Fibroblast of pulmonary artery (primary cell): ENCODE measurements around the gene APIP.

ENCODE experiments used
- DNase-seq: peaks from one replicate; pipeline ENCODE4 v3.0.0-alpha.2; 2010; ENCODE audit warnings: low read depth
- H3K4me3 ChIP-seq: replicated peaks from 2 replicates; pipeline ENCODE4 v1.5.1; 2011; ENCODE audit warnings: low read depth, mild to moderate bottlenecking, control low read depth, low read length, moderate library complexity
- CTCF ChIP-seq: IDR thresholded peaks from 2 replicates; pipeline ENCODE4 v1.5.1; 2011; ENCODE audit warnings: mild to moderate bottlenecking, control low read depth, low read length, inconsistent platforms; ENCODE audit errors: missing control alignments

The APIP gene

DNA sequence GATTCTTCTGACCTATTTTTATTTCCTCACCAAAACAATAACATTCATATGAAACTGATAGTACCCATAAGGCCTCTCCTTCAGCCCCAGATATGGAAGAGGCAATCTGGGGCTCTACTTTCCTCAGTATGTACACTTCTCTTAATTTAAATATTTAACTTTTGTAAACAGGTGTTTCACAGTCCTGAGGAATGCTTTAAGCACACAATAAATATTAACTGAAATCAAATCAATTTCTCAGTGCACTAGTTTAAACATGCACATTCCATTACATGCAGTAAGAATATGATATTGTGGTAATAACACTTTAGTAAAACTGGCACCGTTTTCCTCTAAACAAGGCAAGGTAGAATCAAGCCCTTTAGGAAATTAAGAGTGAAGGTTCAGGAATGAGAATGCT is 28.9 kb downstream of the APIP start:
- TF ChIP-seq CTCF = no peak
- DNase-seq = no peak
- H3K4me3 ChIP-seq = no peak overlapping the region

DNA sequence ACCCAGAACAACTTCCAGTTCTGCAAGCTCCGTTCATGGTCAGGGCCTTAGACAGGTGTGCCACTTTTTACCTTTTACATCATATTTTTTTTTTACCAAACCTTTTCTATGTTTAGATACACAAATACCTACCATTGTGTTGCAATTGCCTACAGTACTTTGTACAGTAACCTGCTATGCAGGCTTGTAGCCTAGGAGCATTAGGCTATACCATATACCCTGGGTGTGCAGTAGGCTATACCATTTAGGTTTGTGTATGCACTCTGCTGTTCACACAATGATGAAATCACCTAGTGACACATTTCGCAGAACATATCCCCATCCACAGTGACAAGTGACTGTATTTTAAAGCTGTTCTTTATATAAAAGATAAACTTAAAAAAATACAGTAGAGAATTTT is 29.6 kb downstream of the APIP start:
- H3K4me3 ChIP-seq = no peak overlapping the region
- no peak for DNase-seq
- TF ChIP-seq CTCF = no peak

DNA sequence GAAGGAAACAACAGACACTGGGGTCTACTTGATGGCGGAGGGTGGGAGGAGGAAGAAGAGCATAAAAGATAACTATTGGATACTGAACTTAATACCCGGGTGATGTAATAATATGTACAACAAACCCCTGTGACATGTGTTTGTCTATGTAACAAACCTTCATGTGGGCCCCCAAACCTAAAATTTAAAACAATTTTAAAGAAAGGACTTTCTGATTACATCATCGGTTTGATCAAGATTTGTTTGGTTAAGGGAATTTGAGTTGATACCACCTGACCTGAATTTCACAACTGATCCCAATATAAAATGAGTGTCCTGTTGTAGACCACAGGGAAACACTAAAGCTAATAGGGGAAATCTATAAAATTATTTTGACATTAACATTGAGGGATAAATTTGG is 34.3 kb downstream of the APIP start:
- no peak for DNase-seq
- no peak for TF ChIP-seq CTCF
- H3K4me3 ChIP-seq = no peak overlapping the region

- no peak for DNase-seq
- no peak for TF ChIP-seq CTCF
- H3K4me3 ChIP-seq = no peak overlapping the region
These were observed 38.7 kb downstream of the APIP start for GRCh38 chr11:34877375-34877975.

DNA sequence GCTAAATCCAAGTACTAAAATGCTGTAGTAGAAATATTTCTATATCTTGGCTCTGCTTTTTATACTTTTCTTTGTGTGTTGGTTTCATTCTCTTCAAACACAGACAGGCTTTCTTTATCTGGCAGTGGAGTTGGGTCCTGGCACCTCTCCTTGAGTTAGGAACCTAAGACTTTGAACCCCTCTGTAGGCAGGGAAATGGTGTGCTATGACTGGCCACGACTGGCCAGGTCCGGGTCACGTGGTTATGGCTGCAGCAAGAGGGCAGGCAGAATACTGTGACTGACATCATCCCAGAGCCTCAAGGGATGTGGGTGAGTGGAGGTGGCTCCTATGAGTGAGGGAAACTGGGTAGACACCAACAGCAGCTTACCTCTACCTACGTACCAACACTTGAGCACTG is 42.0 kb downstream of the APIP start:
- H3K4me3 ChIP-seq = no peak overlapping the region
- no peak for DNase-seq

DNA sequence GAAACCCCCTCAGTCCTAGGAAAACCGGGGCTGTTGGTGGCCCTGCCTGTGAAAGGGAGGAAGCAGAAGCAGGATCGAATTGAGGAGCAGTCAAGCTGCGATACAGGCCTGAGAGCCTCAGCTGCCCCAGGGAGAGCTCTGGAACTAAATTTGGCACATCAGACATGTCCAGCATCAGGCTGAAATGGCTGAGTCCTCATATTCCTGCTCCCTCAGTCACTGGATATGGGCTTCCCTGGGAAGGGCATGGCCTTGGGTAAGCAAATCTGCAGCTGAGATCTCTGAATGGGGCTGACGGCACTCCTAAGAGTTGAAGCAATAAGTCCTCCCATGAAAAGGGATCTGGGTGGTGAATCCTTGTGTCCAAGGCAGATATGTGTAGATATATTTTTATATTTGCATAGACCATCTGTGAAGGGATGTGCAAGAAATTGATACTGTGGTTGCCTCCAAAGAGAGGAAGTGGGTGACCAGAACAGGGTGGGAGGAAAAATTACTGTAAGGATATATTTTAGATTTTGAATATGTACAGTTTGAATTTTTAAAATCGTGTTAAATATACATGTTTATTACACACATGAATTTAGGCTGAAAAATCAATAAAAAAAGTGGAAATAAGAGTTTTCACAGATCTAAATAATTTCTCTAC is 45.5 kb downstream of the APIP start:
- no peak for DNase-seq
- no peak for TF ChIP-seq CTCF
- H3K4me3 ChIP-seq = no peak overlapping the region

More for the DNA sequence above, 42.0 kb downstream of the APIP start:
- TF ChIP-seq CTCF = no peak

- peak; percentile 19 for TF ChIP-seq CTCF
- no peak for DNase-seq
- H3K4me3 ChIP-seq = no peak overlapping the region
These were observed 46.8 kb downstream of the APIP start for GRCh38 chr11:34869425-34869824.
